ENCODE measurements around the gene TM2D1.
"Not testable (repeated sequence)": the region's sequence is repeated elsewhere in the genome, so short reads cannot be mapped to it uniquely, and the experiment has no call there.

TM2D1 gene

DNA sequence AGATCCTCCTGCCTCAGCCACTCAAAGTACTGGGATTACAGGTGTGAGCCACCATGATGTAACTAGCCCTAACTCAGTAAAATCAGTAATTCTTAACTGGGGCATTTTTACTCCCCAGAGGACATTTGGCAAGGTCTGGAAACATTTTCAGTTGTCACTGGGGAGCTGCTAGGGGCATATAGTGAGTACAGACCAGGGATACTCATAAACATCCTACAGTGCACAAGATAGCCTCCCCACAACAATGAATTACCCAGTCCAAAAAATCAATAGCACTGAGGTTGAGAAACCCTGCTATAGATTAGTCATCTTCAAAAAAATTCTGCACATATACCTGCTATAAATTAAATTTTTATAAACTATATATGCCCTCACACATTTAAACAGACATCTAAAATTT is 13.0 kb downstream of the TM2D1 start:
- DNase-seq = no peak

DNA sequence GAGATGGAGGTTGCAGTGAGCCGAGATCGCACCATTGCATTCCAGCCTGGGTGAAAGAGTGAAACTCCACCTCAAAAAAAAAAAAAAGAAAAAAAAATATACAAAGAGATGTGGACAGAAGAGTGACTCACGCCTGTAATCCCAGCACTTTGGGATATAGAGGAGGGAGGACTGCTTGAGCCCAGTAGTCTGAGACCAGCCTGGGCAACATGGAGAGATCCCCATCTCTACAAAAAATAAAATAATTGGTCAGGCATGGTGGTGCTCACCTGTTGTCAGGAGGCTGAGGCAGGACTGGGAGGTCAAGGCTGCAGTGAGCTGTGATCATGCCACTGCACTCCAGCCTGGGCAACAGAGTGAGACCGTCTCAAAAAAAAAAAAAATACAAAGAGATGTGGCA is 13.7 kb downstream of the TM2D1 start:
- DNase-seq = not testable (repeated sequence)

- DNase-seq = no peak
Observed at GRCh38 chr1:61709908-61710289, 15.0 kb downstream of the TM2D1 start.

DNA sequence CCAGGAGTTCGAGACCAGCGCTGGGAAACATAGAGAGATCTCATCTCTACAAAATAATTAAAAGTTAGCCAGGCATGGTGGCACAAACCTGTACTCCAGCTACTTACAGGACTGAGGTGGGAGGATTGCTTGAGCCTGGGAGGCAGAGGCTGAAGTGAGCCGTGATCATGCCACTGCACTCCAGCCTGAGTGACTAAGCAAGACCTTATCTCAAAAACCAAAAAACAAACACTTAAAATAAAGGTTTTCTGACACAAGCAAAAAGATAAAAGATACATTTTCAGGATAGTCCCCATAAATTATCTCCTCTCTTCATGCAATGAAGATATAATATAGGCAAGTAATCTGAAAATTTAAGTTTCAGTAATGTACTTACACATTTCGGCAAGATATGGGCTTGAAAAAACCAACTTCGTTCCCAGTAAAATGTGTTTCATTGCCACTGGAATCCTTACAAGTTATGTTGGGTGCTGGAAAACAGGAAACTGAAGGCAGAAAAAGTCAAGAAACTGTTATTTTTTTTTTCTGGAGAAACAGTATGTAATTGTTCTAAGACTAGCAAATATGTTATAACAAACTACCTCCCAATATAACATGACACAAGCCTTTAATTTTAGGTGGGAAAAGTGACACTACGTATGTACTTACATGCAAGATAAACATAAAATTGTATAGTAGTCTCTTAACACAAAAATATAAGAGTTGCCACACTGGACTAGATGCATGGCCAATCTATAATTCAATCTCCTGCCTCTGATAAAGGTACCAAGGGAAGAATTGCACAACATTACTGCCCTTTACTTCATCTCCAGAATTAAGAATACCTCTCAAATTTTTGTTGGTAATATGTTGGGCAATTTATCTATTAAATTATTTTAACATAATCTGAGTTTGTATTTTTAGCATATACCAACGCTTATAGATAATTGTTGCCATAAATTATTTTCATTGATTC is 15.7 kb downstream of the TM2D1 start:
- no peak for DNase-seq

- no peak for DNase-seq
Observed at GRCh38 chr1:61699911-61700851, 24.8 kb downstream of the TM2D1 start.

- no peak for DNase-seq
Observed at GRCh38 chr1:61692155-61692800, 32.7 kb downstream of the TM2D1 start.

DNA sequence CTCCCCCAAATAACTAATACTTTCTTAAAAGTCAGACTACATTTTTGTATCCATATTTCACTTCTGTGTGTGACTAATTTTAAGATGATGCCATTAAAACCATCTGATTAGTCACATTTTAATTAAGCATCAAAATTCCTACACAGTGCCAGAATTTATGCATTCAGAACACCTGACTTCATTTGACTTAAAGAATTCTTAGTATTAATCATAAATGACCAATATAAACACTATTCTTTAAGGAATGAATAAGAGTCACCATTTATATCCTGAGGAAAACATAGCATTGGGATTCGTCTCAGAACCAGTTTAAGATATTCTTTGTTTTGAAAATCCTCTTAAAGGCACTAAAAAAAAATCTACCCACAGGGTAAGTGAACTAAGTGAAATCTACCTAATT is 37.0 kb downstream of the TM2D1 start:
- no peak for DNase-seq

DNA sequence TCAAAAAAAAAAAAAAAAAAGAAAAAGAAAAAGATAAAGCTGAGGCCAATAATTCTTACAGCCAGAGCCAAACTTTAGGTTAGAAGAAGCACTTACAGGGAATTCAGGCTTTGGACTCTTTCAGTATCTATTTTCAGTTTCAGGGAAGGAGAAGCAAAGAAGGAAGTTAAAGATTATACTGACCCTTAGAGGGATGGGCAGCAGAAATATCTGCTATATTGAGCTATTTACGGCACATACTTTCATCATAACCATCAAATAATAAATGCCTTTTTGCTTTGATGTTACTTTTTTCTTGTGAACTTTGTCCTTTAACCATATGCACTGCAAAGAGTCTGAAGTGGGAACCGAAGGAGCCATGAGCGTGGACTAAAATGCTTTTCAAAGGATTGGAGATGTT is 42.0 kb downstream of the TM2D1 start:
- no peak for DNase-seq

- DNase-seq = no peak
Observed at GRCh38 chr1:61680500-61680899, 44.4 kb downstream of the TM2D1 start.

GRCh38 chr1:61676881-61677280 is 48.1 kb downstream of the TM2D1 start:
- DNase-seq = not testable (repeated sequence)

DNA sequence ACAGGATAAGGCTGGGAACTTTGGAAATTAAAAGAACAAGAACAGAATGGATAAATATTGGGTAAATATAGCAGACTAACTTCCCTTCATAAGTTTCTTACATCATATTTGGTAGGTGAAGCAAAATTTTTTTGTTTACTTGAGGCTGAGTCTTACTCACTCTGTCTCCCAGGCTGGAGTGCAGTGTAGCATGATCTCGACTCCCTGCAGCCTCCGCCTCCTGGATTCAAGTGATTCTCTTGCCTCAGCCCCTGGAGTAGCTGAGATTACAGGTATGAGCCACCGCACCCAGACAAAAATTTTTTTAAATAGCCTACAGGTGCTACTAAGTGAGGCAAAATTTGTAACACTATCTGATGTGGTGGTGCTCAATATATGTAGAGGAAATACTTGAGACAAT is 50.7 kb downstream of the TM2D1 start:
- DNase-seq = no peak

- DNase-seq = no peak
Observed at GRCh38 chr1:61672376-61672775, 52.6 kb downstream of the TM2D1 start.

DNA sequence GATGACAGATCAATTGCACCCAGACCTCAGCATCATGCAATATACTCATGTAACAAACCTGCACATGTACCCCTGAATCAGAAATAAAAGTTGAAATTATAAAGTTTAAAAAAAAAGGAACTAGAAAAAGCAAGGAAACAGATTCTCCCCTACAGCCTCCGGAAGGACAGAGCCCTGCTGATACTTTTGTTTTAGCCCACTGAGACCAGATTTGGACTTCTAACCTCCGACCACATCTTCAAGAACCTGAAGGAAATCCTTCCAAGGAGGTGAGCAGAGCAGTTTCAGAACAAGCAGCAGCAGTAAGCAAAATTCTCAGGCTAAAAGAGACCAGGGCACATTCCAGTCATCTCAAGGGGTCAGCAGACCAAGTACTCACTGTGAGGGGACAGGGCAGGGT is 54.5 kb downstream of the TM2D1 start:
- no peak for DNase-seq

DNA sequence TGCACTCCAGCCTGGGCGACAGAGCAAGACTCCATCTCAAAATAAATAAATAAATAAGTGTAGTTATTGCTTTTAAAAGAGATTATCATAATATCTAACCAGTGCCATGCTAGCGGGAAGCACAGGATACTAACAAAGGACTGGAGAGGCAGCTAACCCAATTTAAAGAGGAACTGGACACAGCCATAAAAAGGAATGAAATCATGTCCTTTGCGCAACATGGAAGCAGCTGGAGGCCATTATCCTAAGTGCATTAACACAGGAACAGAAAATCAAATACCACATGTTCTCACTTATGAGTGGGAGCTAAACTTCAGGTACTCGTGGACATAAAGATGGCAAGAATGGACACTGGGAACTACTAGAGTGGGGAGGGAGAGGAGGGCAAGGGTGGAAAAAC is 54.9 kb downstream of the TM2D1 start:
- no peak for DNase-seq

DNA sequence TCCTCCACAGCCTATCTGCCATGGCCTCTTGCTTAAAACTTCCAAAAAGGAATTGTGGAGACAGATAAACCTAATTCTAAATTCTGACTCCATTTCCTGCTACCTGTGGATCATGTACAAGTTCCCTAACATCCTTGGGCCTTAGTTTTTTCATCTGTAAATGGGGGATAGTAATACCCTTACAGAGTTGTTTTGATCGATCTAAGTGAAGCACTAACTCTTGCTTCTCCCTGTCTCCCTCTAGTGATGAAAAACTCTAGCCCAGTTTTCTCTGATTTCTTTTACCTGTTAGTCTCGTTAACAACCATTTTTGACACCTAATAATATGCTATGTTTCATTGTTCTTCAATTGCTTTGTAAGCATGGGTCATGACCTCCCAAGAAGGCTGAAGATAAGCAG is 65.9 kb downstream of the TM2D1 start:
- DNase-seq = no peak

- DNase-seq = no peak
Observed at GRCh38 chr1:61655453-61655852, 69.5 kb downstream of the TM2D1 start.

DNA sequence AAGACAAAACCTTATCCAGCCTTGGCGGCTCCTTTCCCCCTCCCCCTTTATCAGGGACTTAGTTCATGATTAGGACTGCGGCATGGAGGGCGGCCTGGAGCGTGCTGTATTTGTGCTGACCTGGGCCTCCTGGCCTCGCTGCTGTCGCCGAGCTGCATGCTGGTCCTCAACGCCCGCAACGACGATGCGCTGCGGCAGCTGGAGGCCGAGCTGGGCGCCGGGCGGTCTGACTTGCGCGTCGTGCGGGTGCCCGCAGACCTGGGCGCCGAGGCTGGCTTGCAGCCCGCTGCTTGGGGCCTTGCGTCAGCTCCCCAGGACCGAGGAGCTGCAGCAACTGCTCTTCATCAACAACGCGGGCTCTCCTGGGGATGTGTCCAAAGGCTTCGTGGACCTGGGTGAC is 70.9 kb downstream of the TM2D1 start:
- no peak for DNase-seq

DNA sequence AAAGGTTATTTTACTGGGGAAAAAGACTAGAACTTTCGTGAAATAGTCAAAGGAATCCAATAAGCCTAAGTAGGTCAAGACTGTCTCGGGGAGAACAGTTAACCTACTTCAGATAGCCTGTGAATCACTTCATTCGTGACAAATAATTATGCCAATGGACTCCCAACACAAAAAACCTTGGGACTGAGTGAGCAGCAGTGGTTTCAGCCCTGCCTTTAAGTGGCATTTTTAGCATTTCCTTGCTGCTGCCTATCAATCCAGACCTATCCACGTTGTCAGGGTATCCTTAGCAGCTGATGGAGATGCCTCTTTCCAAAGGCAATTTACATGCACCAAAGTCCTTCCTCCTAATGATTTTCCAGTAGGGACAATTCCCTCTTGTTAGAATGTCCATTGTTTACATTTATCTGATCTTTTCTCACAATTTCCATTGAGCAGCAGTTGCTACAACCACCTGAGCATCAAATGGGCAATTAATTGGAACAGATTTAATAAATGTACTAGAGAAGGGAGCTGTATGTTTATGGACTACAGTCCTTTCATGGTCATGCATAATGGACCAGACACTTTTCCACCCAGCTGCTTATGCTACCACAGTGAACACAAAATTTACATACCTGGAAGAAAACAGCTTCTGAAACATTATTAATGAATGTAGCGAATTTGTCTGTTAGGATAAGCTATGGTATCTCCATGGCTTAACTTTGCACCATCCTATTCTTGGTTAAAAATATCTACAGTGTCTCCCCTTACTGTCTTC is 75.8 kb downstream of the TM2D1 start:
- no peak for DNase-seq

- DNase-seq = no peak
Observed at GRCh38 chr1:61647142-61647541, 77.8 kb downstream of the TM2D1 start.

GRCh38 chr1:61645476-61645875 is 79.5 kb downstream of the TM2D1 start:
- DNase-seq = no peak

GRCh38 chr1:61644303-61644702 is 80.6 kb downstream of the TM2D1 start:
- no peak for DNase-seq

DNA sequence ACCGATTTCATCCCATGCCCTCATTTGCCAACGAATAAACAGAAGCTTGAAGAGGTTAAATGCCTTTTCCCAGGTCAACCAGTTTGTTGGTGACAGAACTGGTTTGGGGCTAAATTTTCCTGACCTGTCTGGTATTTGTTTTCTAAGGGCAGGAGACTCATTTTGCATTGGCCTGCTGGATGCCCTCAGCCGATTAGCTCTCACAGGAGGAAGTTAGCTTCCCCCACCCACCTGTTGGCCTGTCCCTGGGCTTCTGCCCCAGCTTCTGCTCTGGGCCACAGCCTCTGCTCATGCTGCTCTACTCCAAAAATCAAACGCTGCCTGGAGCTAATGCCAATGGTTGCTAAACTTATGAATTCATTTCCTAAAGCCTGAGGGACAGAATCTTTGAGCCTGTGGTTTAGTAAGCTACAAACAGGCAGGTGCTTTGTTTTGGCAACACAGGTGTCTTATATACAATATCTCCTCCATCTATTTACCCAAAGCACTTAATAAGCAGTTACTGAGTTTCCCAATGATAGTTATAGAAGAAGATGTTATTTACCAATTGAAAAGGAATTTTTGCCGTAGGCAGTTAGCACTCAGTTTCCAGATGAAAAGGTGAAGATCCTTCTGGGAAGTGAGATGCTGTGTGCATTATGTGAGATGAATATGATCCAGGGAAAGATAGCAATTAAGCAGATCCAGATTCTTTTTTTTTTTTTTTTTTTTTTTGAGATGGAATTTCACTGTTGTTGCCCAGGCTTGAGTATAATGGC is 82.3 kb downstream of the TM2D1 start:
- no peak for DNase-seq
